AG09309 (cell line): ENCODE results near the gene SULF2.

ENCODE experiments used
- DNase-seq: peaks from one replicate; pipeline ENCODE4 v3.0.0-alpha.2; 2010; ENCODE audit warnings: low read depth
- H3K4me3 ChIP-seq: 2 replicates; pipeline ENCODE4 v1.5.1; 2011; ENCODE audit warnings: mild to moderate bottlenecking, low read depth, low read length, moderate library complexity; ENCODE audit not compliant: control insufficient read depth
- CTCF ChIP-seq: IDR thresholded peaks from 2 replicates; pipeline ENCODE4 v1.5.1; 2011; ENCODE audit warnings: mild to moderate bottlenecking, low read depth, low read length, inconsistent platforms; ENCODE audit not compliant: insufficient read depth, control insufficient read depth; ENCODE audit errors: missing control alignments

The SULF2 gene

GRCh38 chr20:47713878-47714450, 71.3 kb downstream of the SULF2 start:
- H3K4me3 ChIP-seq: no peak overlapping the region
- DNase-seq: no peak
- no peak for TF ChIP-seq CTCF

- DNase-seq: no peak
- H3K4me3 ChIP-seq: no peak overlapping the region
- TF ChIP-seq CTCF: no peak
Observed at GRCh38 chr20:47713163-47713562, 72.1 kb downstream of the SULF2 start.

- H3K4me3 ChIP-seq: no peak overlapping the region
- no peak for TF ChIP-seq CTCF
- DNase-seq: no peak
Observed at GRCh38 chr20:47711046-47711752, 74.1 kb downstream of the SULF2 start.

- TF ChIP-seq CTCF: no peak
Observed at GRCh38 chr20:47710665-47711045, 74.6 kb downstream of the SULF2 start.

GRCh38 chr20:47708953-47709833, 76.1 kb downstream of the SULF2 start:
- H3K4me3 ChIP-seq: no peak overlapping the region
- no peak for TF ChIP-seq CTCF
- DNase-seq: no peak

More at GRCh38 chr20:47710665-47711045, 74.6 kb downstream of the SULF2 start:
- DNase-seq: no peak
- no peak overlapping the region for H3K4me3 ChIP-seq

GRCh38 chr20:47708140-47708807, 77.0 kb downstream of the SULF2 start:
- H3K4me3 ChIP-seq: no peak overlapping the region
- DNase-seq: no peak

More at GRCh38 chr20:47708140-47708807, 77.0 kb downstream of the SULF2 start:
- TF ChIP-seq CTCF: no peak
